G401 (cell line): ENCODE data around the gene NPY. TPM values are rescaled to one million over a fixed set of nuclear protein-coding genes. Genes with fewer than 3 reads are reported as not detected.

Source experiments
- DNase-seq: peaks from one replicate; pipeline ENCODE4 v3.0.0-alpha.2; 2015; ENCODE audit warnings: low spot score
- in situ Hi-C: cut with HindIII; loops from 2 replicates; pipeline ENCODE4 v1.10.0; 2016; ENCODE audit warnings: low sequenced_read_pairs, mixed read lengths
- total RNA-seq: library from RNA; depleted of rRNA; stranded (reverse); fragments of >200 nt; shearing (Covaris generic); gene quantifications from 2 replicates; pipeline ENCODE4 v1.2.3, GENCODE V29; 2014

Gene NPY
- total RNA-seq, 1 experiment from 2014 or later, result not detected

- in situ Hi-C loops, result no loop called here
- no peak for DNase-seq
Observed at GRCh38 chr7:24307326-24307725, 23.3 kb downstream of the NPY start.

GRCh38 chr7:24312588-24312987 lies 28.6 kb downstream of the NPY start:
- no peak for DNase-seq
- in situ Hi-C loops, result no loop called here

GRCh38 chr7:24313777-24314176 lies 29.8 kb downstream of the NPY start:
- DNase-seq, result no peak
- in situ Hi-C loops, result no loop called here

- no peak for DNase-seq
- in situ Hi-C loops, result no loop called here
Observed at GRCh38 chr7:24316340-24316739, 32.4 kb downstream of the NPY start.

DNA sequence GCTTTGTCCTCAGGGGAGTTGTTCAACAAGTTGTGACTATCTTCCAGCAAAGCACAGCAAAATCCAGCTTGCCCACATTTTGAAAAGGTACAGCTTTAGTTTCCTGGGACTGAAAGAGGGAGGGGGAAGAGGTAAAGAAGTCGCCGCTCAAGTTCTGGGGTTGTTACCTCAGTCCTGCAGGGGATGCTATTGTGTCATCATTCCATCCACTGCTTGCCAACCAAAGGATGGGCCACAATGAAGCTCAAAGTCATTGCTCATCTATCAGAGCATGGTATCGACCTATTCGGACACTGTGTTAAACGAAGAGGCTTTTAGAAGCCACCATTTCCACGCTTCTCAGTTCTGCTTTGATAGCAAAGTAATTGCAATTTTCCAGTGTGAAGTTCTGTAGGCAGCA lies 34.3 kb downstream of the NPY start:
- in situ Hi-C loops, result no loop called here
- no peak for DNase-seq

GRCh38 chr7:24319209-24319608 lies 35.2 kb downstream of the NPY start:
- in situ Hi-C loops, result no loop called here
- no peak for DNase-seq

GRCh38 chr7:24323961-24324480 lies 40.0 kb downstream of the NPY start:
- in situ Hi-C loops, result no loop called here

DNA sequence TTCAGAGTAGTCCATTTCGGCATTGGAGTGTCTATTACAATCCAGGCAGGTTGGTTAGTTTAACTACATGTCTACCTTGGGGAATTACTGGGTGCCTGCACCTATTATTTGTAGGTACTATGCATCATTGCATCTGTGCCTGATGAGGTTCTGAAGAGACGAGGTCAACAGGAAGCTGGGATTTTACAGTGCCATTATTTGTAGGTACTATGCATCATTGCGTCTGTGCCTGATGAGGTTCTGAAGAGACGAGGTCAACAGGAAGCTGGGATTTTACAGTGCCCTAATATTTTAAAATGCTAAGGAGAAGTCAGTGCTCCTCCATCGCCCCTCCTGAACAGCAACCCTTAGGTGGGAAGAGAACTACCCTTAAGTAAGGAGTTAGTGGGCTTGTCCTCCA lies 41.7 kb downstream of the NPY start:
- in situ Hi-C loops, result no loop called here
- no peak for DNase-seq

More at GRCh38 chr7:24323961-24324480, 40.0 kb downstream of the NPY start:
- DNase-seq, result no peak

GRCh38 chr7:24328050-24328449 lies 44.1 kb downstream of the NPY start:
- DNase-seq, result no peak
- in situ Hi-C loops, result no loop called here

DNA sequence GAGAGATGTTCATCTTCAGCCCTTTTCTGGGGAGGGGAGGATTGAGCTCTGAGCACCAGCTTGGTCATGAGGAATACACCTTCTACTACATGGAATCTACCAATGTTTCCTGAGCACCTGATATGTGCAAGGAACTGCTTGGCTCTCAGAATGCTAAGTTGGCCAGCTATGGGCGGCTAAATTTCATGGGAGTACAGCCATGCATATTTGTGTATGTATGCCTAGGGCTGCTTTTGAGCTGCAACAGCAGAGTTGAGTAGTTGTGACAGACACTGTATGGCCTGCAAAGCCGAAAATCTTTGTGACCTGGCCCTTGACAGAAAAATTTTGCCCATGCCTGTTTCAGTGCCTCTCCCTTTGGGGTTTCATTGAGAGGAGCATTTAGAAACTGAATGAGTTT lies 44.9 kb downstream of the NPY start:
- in situ Hi-C loops, result no loop called here
- no peak for DNase-seq

DNA sequence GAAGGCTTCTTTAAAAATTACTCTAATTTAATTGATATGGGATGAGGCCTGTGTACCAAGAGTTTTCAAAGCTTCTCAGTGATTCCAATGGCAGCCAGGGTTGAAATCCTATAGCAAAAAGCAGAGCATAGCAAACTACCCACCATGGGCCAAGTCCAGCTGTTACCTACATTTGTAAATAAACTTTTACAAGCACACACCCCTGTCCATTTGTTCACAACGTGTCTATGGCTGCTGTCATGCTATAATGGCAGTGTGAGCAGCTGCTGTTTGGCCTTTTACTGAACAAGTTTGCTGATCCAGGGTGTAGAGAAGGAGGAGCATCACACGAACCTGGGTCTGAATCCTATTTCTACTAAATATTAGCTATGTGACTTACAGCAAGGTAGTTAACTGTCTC lies 50.0 kb downstream of the NPY start:
- no peak for DNase-seq
- in situ Hi-C loops, result no loop called here

DNA sequence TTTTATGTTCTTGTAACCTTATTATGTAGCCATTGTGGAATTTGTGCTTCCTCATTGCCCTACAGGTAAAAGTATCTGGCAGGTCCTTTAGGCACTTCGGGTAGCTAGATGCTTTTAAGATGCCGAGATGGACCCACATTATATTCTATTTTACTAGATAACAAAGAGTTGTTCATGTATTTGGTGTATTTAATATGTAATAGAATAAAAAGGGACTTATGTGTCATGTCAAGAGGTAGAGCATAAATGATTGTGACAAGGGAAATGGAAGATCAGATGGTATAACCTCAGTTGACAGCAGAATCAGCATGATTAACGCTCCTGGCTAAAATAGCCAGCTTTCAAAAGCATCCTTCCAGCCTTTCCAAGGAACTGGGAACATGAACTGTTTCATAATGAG lies 50.6 kb downstream of the NPY start:
- DNase-seq, result peak; percentile 28
- in situ Hi-C loops, result no loop called here

GRCh38 chr7:24336461-24336860 lies 52.5 kb downstream of the NPY start:
- in situ Hi-C loops, result no loop called here
- DNase-seq, result no peak

- in situ Hi-C loops, result no loop called here
- DNase-seq, result no peak
Observed at GRCh38 chr7:24337180-24337579, 53.2 kb downstream of the NPY start.

- DNase-seq, result no peak
- in situ Hi-C loops, result no loop called here
Observed at GRCh38 chr7:24339575-24339974, 55.6 kb downstream of the NPY start.

- DNase-seq, result no peak
- in situ Hi-C loops, result no loop called here
Observed at GRCh38 chr7:24340727-24341126, 56.7 kb downstream of the NPY start.
